NT2/D1 (cell line): ENCODE measurements around the gene DCBLD1.

ENCODE experiments used
- DNase-seq: peaks from one replicate; pipeline ENCODE4 v3.0.0-alpha.2; 2011; ENCODE audit warnings: low read depth, low spot score
- H3K27me3 ChIP-seq: 2 replicates; pipeline ENCODE4 v1.6.0; 2011; ENCODE audit warnings: mild to moderate bottlenecking; ENCODE audit not compliant: insufficient read length, insufficient read depth
- H3K36me3 ChIP-seq: 2 replicates; pipeline ENCODE4 v1.6.1; 2011; ENCODE audit warnings: mild to moderate bottlenecking, low read length, mixed read lengths; ENCODE audit not compliant: insufficient read depth, insufficient read length
- H3K4me1 ChIP-seq: 2 replicates; pipeline ENCODE4 v1.5.1; 2011; ENCODE audit not compliant: insufficient read depth, insufficient read length
- H3K4me3 ChIP-seq: 2 replicates; pipeline ENCODE4 v1.5.1; 2011; ENCODE audit warnings: low read depth; ENCODE audit not compliant: insufficient read length
- H3K9ac ChIP-seq: 2 replicates; pipeline ENCODE4 v1.6.0; 2011; ENCODE audit warnings: low read depth; ENCODE audit not compliant: insufficient read length
- H3K9me3 ChIP-seq: 2 replicates; pipeline ENCODE4 v1.5.1; 2011; ENCODE audit warnings: mild to moderate bottlenecking, low read length; ENCODE audit not compliant: insufficient read depth
- SUZ12 ChIP-seq: IDR thresholded peaks from 2 replicates; pipeline ENCODE4 v1.6.1; 2011; ENCODE audit not compliant: insufficient read length, insufficient read depth; ENCODE audit errors: extremely low read depth
- YY1 ChIP-seq: IDR thresholded peaks from 2 replicates; pipeline ENCODE4 v1.6.1; 2011; ENCODE audit not compliant: insufficient read length, insufficient read depth
- ZNF274 ChIP-seq: IDR thresholded peaks from 2 replicates; pipeline ENCODE4 v1.6.1; 2011; ENCODE audit warnings: mild to moderate bottlenecking, low read depth, low read length

Gene DCBLD1

DNA sequence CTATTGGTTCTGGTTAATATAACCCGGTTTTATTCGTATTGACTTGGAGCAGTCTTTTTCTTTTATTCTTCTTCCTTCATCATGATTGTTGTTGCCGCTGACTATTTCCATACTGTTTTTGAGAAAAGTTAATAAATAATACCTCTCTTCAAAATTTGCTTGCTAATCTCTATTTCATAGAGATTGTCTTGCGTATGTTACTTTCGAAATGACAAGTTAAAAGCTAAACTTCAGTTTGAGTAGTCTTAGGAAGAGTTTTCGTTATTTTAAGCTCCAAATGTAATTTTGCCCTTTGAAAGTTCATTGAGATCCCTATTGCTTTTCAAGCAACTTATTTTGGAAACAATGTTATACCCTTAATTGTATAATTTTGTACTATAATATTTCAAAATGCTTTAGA, 36.4 kb downstream of the DCBLD1 start:
- no peaks in the 10 kb centered on the region; the same call in 1 of the 2 replicates for H3K9me3 ChIP-seq
- no peaks in the 10 kb centered on the region for H3K27me3 ChIP-seq
- TF ChIP-seq YY1, result no peak
- no peaks in the 10 kb centered on the region for H3K36me3 ChIP-seq
- no peak overlapping the region for H3K9ac ChIP-seq
- no peak overlapping the region for H3K4me3 ChIP-seq
- DNase-seq, result no peak
- no peaks in the 10 kb centered on the region for H3K4me1 ChIP-seq

DNA sequence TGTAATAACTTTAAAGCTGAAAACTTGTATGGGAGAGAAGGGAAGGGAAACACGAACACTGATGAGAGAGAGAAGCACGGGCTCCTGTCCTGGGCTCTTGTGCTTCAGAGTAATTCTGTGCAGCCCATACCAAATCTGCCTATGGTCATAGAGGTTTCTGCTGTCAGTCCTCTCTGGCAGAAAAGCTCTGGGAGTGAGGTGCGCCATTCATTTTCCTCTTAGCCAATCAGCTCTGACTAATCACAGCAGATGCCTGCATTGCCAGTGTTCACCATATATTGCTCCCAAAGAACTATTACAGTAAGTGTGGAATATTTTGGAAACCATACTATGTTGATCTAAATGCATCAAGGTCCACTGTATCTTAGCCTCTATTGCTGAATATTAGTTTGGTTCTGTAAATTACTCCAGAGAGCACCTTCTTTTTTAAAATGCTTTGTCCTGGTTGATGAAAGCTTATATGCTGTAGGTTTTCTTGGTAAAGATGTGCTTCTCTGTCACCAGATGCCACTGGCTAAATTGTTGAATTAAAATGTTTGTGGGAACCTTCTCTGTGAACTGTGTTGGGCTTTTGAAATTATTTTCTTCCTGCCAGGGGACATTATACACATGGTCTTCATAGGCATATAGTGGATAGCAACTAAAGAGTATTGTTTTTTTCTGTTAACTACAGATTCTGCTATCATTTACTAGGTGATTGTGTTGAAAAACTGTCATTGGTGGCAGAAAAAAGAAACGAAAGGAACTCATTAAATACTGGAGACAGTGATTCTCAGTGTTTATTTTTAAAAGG, 38.3 kb downstream of the DCBLD1 start:
- Histone ChIP-seq H3K4me1 (no peaks in the 10 kb centered on the region), H3K4me3 (no peak overlapping the region), H3K36me3 (no peaks in the 10 kb centered on the region), H3K9me3 (no peaks in the 10 kb centered on the region; the same call in 1 of the 2 replicates), H3K27me3 (no peaks in the 10 kb centered on the region), H3K9ac (no peak overlapping the region)
- TF ChIP-seq SUZ12 (no peak), YY1 (no peak), ZNF274 (no peak)
- DNase-seq, result no peak

DNA sequence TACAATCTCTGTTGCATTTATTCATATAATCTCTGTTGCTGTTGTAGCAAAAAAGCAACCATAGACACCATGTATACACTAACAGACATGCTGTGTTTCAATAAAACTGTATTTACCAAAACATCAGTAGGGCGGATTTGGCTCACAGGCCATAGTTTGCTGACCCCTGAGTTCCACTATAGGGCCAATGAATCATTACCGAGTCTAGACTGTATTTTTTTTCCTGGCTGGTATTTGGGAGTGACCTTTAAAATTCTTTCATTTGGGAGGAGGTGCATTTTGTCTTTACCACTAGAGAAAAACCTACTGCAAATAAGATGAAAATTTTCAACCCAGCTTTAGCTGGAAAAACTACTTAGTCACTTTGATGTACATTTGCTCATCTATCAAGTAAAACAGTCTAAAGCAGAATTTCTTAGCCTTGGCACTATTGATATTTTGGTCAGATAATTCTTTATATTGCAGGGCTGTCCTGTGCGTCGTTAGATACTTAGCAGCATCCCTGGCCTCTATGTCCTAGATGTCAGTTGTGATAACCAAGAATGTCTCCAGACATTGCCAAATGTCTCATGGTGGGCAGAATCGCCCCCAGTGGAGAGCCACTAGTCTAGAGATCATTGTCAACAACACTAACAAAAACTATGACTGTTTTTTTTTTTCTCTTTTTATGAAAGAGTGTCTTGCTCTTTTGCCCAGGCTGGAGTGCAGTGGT, 39.5 kb downstream of the DCBLD1 start:
- no peaks in the 10 kb centered on the region for H3K36me3 ChIP-seq
- H3K4me3 ChIP-seq, result no peak overlapping the region
- H3K9ac ChIP-seq, result no peak overlapping the region
- TF ChIP-seq SUZ12, result no peak
- no peak for TF ChIP-seq YY1
- H3K4me1 ChIP-seq, result no peaks in the 10 kb centered on the region
- H3K27me3 ChIP-seq, result no peaks in the 10 kb centered on the region
- no peaks in the 10 kb centered on the region; the same call in 1 of the 2 replicates for H3K9me3 ChIP-seq
- no peak for DNase-seq

DNA sequence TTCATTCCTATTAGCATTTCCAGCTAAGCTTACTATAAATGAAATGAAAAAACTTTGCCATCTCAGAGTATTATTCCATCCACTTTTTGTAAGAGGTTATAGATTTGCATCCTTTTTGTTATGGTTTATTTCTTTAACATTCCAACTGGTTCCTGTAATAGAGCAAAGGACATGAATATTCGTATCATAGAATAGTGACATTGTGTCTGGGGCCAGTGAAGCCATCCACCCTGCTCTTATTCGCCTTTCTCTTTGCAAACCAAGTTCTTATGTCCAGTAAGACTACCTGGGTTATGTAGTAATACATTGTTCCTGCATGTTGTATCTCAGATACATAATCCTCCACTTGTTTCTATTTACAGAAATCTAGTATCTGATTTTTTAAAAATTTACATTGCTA, 43.1 kb downstream of the DCBLD1 start:
- Histone ChIP-seq H3K9me3 (no peaks in the 10 kb centered on the region), H3K36me3 (no peaks in the 10 kb centered on the region), H3K9ac (no peak overlapping the region), H3K4me1 (no peaks in the 10 kb centered on the region), H3K4me3 (no peak overlapping the region), H3K27me3 (no peaks in the 10 kb centered on the region)
- TF ChIP-seq SUZ12, result no peak
- no peak for TF ChIP-seq ZNF274
- no peak for TF ChIP-seq YY1
- no peak for DNase-seq

DNA sequence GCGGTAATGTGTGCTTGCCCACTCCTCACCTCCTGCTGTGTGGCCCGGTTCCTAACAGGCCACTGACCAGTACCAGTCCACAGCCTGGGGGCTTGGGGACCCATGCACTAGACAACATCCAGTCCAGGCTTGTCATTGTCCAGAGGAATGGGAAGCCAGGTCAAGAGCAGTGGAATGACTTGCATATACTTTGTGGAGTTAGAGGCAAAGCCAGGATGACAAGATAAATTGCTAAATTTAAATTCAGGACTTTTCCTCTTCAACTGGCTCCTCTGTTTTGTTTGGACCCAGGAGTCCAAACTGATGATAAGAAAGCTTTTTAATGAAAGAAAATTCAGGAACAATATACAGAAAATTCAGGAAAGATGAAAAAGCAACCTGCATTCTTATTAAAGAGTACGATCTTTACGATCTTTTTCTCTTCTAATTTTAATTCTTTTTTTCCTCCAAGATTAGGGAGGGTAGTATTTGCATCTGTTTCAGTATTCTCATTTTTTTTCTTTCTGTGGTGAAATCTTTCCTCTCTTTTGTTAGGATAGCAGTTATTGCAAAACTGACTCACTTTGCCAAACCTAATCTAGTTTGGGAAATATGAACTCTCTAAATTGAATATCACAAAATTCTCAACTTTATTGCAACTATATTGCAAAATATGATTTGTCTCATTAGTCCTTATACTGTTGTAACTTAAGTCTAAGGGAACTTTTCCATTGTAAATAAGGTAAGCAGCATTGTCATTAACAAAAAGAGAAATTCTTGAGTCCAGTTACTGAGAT, 48.2 kb downstream of the DCBLD1 start:
- DNase-seq, result no peak
- TF ChIP-seq YY1, result no peak
- no peak for TF ChIP-seq ZNF274
- TF ChIP-seq SUZ12, result no peak
- H3K4me1 ChIP-seq, result no peaks in the 10 kb centered on the region
- H3K27me3 ChIP-seq, result no peaks in the 10 kb centered on the region
- no peaks in the 10 kb centered on the region for H3K9me3 ChIP-seq
- H3K36me3 ChIP-seq, result no peaks in the 10 kb centered on the region
- no peak overlapping the region for H3K4me3 ChIP-seq
- H3K9ac ChIP-seq, result no peak overlapping the region

DNA sequence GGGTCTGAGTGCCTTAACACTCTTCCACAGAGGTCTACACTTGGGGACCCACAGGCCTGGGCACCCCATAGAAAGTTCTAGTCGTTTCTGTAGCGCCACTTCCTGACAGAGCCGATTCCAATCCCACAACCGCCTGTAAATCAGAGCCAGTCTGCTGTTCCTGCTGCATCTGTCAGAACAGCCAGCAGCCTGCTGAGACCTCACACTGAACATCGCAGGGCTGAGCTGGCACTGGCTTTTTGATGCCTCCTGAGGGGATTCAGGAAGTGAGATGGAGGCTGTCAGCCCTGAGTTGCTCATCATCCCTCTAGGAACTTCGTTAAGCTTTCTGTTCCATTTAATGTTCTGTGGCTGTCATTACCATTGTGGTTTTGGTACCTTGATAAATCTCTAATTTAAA, 48.9 kb downstream of the DCBLD1 start:
- TF ChIP-seq SUZ12 (no peak), ZNF274 (no peak), YY1 (no peak)
- Histone ChIP-seq H3K9ac (no peak overlapping the region), H3K36me3 (no peaks in the 10 kb centered on the region), H3K9me3 (no peaks in the 10 kb centered on the region), H3K4me3 (no peak overlapping the region), H3K27me3 (no peaks in the 10 kb centered on the region), H3K4me1 (no peaks in the 10 kb centered on the region)
- DNase-seq, result no peak
